K562 (cell line): ENCODE measurements around the gene IMMP2L. TPM values are rescaled to one million over a fixed set of nuclear protein-coding genes. Genes with fewer than 3 reads are reported as not detected.
A peak's percentile ranks its signal among the peaks of the same experiment; 100 is the strongest.

Experiments
- ATF1 ChIP-seq, 2 experiments: fragments of 450-650 bp in 1 of 2; IDR thresholded peaks; 2 replicates each; pipeline ENCODE4 v1.6.1; 2016; ENCODE audit warnings: missing compliant biosample characterization in 1 of 2, missing genetic modification characterization in 1 of 2
- BACH1 ChIP-seq: fragments of 200-800 bp; sonication (Bioruptor generic); IDR thresholded peaks from 2 replicates; pipeline ENCODE4 v1.6.1; 2016; ENCODE audit warnings: missing genetic modification characterization, missing compliant biosample characterization
- HSF4 ChIP-seq: fragments of 250-450 bp; sonication (Bioruptor Pico); IDR thresholded peaks from 2 replicates; pipeline ENCODE4 v2.1.2; 2022; ENCODE audit warnings: mild to moderate bottlenecking, moderate library complexity, borderline replicate concordance
- KAT7 ChIP-seq: sonication (generic); formaldehyde crosslinking; IDR thresholded peaks from 2 replicates; pipeline ENCODE4 v1.8.0; 2022; ENCODE audit warnings: missing genetic modification reagents, mild to moderate bottlenecking, borderline replicate concordance
- KHSRP ChIP-seq: fragments of 450-650 bp; IDR thresholded peaks from 2 replicates; pipeline ENCODE4 v1.6.1; 2017
- MYC ChIP-seq, 2 experiments: fragments of 250-450 bp in 1 of 2; sonication (Bioruptor Pico) in 1 of 2; IDR thresholded peaks; 2 replicates each; pipeline versions ENCODE4 v1.5.1 to v1.6.1; 2012 to 2021; ENCODE audit warnings: low read depth in 2 of 2, borderline replicate concordance in 1 of 2, improper control_type of control experiment in 1 of 2, low read length in 1 of 2, mild to moderate bottlenecking in 1 of 2, moderate library complexity in 1 of 2
- NFRKB ChIP-seq: fragments of 450-650 bp; IDR thresholded peaks from 2 replicates; pipeline ENCODE4 v1.6.1; 2016; ENCODE audit warnings: low read depth
- NR1H2 ChIP-seq: sonication (generic); formaldehyde crosslinking; IDR thresholded peaks from 2 replicates; pipeline ENCODE4 v1.4.0; 2020; ENCODE audit warnings: mild to moderate bottlenecking, missing genetic modification reagents
- RAD21 ChIP-seq, 2 experiments: fragments of 250-450 bp in 1 of 2; fragments of 450-650 bp in 1 of 2; sonication (Bioruptor Pico) in 1 of 2; formaldehyde crosslinking in 1 of 2; IDR thresholded peaks in 1 of 2; conservative IDR thresholded peaks in 1 of 2; 2 replicates each; pipeline versions ENCODE4 v1.4.0 to v1.8.0; 2020 to 2022; ENCODE audit warnings: mild to moderate bottlenecking in 2 of 2, moderate library complexity in 1 of 2
- SRF ChIP-seq, 2 experiments: fragments of 250-450, 450-650 bp in 1 of 2; sonication (Bioruptor Pico) in 1 of 2; sonication (generic) in 1 of 2; formaldehyde crosslinking; IDR thresholded peaks; 2 replicates each; pipeline versions ENCODE4 v1.5.0 to v1.5.1; 2020 to 2022; ENCODE audit warnings: mild to moderate bottlenecking in 1 of 2, missing genetic modification reagents in 1 of 2
- TOE1 ChIP-seq, 2 experiments: fragments of 450-650 bp in 1 of 2; sonication (generic) in 1 of 2; formaldehyde crosslinking in 1 of 2; IDR thresholded peaks; 2 replicates each; pipeline versions ENCODE4 v1.7.1 to v1.8.0; 2016 to 2022; ENCODE audit warnings: borderline replicate concordance in 2 of 2, mild to moderate bottlenecking in 2 of 2, antibody characterized with exemption in 1 of 2, inconsistent platforms in 1 of 2, low read depth in 1 of 2, missing genetic modification reagents in 1 of 2, moderate library complexity in 1 of 2
- ZFPM2 ChIP-seq: fragments of 250-450 bp; sonication (Bioruptor Pico); IDR thresholded peaks from 2 replicates; pipeline ENCODE4 v1.5.1; 2022; ENCODE audit warnings: mild to moderate bottlenecking
- polyA plus RNA-seq, 8 experiments: library from polyadenylated mRNA; depleted of rRNA in 4 of 8; stranded (reverse) in 5 of 8; unstranded in 3 of 8; fragments of >200 nt; fragmentation: Nextera tagmentation in 2 of 8; fragmentation: Illumina TruSeq in 1 of 8; extraction: Ambion mirVana in 2 of 8; extraction: Trizol in 1 of 8; gene quantifications; 2 replicates each; pipeline versions ENCODE4 v1.2.1 to v1.2.3, GENCODE V29; 2011 to 2014; ENCODE audit warnings: inconsistent platforms in 1 of 8, missing spikeins in 1 of 8
- total RNA-seq, 7 experiments: library from RNA; depleted of rRNA in 6 of 7; stranded (reverse); fragments of >200 nt in 6 of 7; fragmentation: Illumina TruSeq in 2 of 7; extraction: Trizol in 2 of 7; gene quantifications; 2 replicates each; pipeline versions ENCODE4 v1.2.1 to v1.2.3, GENCODE V29; 2011 to 2021; ENCODE audit warnings: low replicate concordance in 1 of 7
- TF ChIP-seq, protein P1 (sequence below): conservative IDR thresholded peaks from 2 replicates; pipeline ENCODE4 v1.6.1; 2011; ENCODE audit warnings: low read depth, mild to moderate bottlenecking, low read length; ENCODE audit not compliant: control insufficient read depth
- TF ChIP-seq, protein P2 (sequence below), 2 experiments: fragments of 450-650 bp in 1 of 2; sonication (generic) in 1 of 2; formaldehyde crosslinking in 1 of 2; IDR thresholded peaks; 2 replicates each; pipeline versions ENCODE4 v1.7.1 to v1.9.0; 2016 to 2022; ENCODE audit warnings: inconsistent platforms in 1 of 2, mild to moderate bottlenecking in 1 of 2, missing genetic modification reagents in 1 of 2

The IMMP2L gene
- total and polyA plus RNA-seq, 9 of the 15 experiments (the other 6 are each of a cell fraction or from before 2014, with no cell fraction given), result 29.7 to 116 (median 53.0) TPM

DNA sequence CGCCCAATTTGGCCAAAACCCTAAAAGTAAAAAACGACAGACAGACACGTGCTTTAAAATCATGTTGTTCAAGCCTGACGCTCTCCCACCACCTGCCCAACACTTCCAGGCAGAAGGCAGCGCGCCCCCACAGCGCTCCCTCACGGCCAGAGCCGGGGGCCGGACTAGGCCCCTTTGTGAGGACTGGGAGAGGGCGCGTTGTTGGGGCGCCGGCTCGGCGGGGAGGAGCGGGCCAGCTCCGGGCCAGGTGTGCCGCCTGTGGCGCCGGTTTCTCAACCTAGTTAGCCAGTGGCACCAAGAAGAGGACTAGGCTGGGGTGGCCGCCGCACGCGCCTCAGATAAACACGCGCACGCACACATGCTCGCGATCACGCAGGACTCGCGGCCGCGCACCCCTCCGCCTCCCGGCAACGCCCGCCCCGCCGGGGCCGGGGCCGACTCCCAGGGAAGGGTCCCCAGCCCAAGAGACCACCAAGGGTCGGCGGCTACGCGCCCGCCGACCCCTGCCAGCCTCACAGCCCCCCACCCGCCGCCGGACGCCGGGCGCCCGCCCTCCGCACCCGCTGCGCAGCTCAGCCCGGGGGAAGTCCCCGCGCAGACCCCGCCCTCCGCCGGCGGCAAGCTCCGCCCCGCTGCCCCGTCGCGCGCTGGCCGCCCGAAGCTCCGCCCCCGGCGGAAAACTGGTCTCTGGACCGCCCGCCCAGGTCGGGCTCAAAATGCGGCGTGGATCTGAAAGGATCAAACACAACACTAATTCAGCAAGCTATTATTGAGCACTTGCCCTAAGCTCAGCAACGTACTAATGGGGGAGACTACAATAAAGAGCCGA, at the start of gene IMMP2L (continued):
- TF ChIP-seq, protein P1, sequence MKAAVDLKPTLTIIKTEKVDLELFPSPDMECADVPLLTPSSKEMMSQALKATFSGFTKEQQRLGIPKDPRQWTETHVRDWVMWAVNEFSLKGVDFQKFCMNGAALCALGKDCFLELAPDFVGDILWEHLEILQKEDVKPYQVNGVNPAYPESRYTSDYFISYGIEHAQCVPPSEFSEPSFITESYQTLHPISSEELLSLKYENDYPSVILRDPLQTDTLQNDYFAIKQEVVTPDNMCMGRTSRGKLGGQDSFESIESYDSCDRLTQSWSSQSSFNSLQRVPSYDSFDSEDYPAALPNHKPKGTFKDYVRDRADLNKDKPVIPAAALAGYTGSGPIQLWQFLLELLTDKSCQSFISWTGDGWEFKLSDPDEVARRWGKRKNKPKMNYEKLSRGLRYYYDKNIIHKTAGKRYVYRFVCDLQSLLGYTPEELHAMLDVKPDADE, result peak; percentile 85
- peak; percentile 58; the same call in 1 of the 2 replicates for TF ChIP-seq KAT7 (CRISPR knock-in tag)
- TF ChIP-seq NR1H2 (CRISPR knock-in tag), result no peak
- no peak for TF ChIP-seq BACH1
- no peak for TF ChIP-seq ATF1 (CRISPR knock-in tag; IDR thresholded peaks at IDR 0.05)
- peak; percentile 68; the same call in 1 of the 2 replicates for TF ChIP-seq ATF1 (tag; IDR thresholded peaks at IDR 0.05)
- peak; percentile 79 to 80 for TF ChIP-seq RAD21 (CRISPR knock-in tag; conservative IDR thresholded peaks at IDR 0.05 in 1 of 2, IDR thresholded peaks at IDR 0.05 in 1 of 2)
- TF ChIP-seq MYC (IDR thresholded peaks at IDR 0.05; ENCODE audit: low read depth, low read length), result peak; percentile 96
- peak; percentile 98 for TF ChIP-seq MYC (CRISPR knock-in tag; IDR thresholded peaks at IDR 0.05; ENCODE audit: borderline replicate concordance, low read depth)
- TF ChIP-seq HSF4 (CRISPR knock-in tag), result no peak
- no peak for TF ChIP-seq ZFPM2 (CRISPR knock-in tag)
- TF ChIP-seq SRF (CRISPR knock-in tag; IDR thresholded peaks at IDR 0.05), result peak; percentile 2 to 54; a peak in 1 of 4 replicates
- peak; percentile 94 for TF ChIP-seq TOE1 (IDR thresholded peaks at IDR 0.05; ENCODE audit: borderline replicate concordance)
- no peak for TF ChIP-seq TOE1 (CRISPR knock-in tag; IDR thresholded peaks at IDR 0.05; ENCODE audit: borderline replicate concordance, low read depth)
- TF ChIP-seq NFRKB, result no peak
- TF ChIP-seq KHSRP, result no peak
- TF ChIP-seq, protein P2, sequence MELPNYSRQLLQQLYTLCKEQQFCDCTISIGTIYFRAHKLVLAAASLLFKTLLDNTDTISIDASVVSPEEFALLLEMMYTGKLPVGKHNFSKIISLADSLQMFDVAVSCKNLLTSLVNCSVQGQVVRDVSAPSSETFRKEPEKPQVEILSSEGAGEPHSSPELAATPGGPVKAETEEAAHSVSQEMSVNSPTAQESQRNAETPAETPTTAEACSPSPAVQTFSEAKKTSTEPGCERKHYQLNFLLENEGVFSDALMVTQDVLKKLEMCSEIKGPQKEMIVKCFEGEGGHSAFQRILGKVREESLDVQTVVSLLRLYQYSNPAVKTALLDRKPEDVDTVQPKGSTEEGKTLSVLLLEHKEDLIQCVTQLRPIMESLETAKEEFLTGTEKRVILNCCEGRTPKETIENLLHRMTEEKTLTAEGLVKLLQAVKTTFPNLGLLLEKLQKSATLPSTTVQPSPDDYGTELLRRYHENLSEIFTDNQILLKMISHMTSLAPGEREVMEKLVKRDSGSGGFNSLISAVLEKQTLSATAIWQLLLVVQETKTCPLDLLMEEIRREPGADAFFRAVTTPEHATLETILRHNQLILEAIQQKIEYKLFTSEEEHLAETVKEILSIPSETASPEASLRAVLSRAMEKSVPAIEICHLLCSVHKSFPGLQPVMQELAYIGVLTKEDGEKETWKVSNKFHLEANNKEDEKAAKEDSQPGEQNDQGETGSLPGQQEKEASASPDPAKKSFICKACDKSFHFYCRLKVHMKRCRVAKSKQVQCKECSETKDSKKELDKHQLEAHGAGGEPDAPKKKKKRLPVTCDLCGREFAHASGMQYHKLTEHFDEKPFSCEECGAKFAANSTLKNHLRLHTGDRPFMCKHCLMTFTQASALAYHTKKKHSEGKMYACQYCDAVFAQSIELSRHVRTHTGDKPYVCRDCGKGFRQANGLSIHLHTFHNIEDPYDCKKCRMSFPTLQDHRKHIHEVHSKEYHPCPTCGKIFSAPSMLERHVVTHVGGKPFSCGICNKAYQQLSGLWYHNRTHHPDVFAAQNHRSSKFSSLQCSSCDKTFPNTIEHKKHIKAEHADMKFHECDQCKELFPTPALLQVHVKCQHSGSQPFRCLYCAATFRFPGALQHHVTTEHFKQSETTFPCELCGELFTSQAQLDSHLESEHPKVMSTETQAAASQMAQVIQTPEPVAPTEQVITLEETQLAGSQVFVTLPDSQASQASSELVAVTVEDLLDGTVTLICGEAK (IDR thresholded peaks at IDR 0.05), result peak; percentile 53; the same call in 1 of the 2 replicates
- TF ChIP-seq, protein P2 (CRISPR knock-in tag; IDR thresholded peaks at IDR 0.05), result no peak
